ENCODE results near the gene TNFRSF14.
A peak's percentile ranks its signal among the peaks of the same experiment; 100 is the strongest.

TNFRSF14 gene

DNA sequence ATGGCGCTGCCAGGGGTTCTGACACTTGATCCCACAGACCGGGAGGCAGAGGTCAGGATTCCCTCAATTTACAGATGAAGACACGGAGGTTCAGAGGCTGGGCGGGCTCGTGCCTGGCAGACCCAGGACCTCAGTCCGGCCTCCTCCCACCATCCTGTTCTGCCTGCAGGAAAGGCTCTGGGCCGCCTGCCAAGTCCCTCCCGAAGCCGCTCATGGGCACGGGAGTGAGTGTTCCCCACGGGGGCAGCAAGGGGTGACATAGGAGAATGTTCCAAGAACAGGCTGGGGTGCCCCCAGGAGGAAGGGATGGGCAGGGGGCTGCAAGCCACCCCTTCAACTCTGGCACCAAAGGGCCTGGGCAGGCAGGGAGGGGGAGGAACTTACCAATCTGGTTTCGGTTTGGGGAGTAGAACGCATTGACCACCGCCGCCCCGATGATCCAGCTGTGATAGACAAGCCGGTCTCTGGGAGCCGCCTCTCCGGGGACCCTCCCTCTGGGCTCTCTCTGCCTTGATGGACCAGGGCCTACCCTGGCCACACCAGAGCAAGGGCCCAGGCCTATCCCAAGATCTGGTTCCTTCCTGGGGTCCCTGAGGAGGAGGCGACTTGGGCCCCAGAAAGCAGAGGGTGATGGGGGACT, 38.0 kb downstream of the TNFRSF14 start:
- H3K4me3 ChIP-seq (ENCODE audit: low read length), result no peak overlapping the region
- H3K27me3 ChIP-seq (replicated peaks; ENCODE audit: control insufficient read depth, insufficient read depth, low read length), result peaks cover 3% of the 10 kb centered on the region
- H3K36me3 ChIP-seq (ENCODE audit: control insufficient read depth, insufficient read depth, low read length, severe bottlenecking), result no peaks in the 10 kb centered on the region
- no peaks in the 10 kb centered on the region for H3K4me1 ChIP-seq (ENCODE audit: control insufficient read depth, insufficient read depth, low read length)
- no peak overlapping the region for H3K9ac ChIP-seq (ENCODE audit: low read length)
- DNase-seq (ENCODE audit: low read depth), result peak; percentile 44
- peaks cover 12% of the 10 kb centered on the region for H3K9me3 ChIP-seq (ENCODE audit: control insufficient read depth, low read length)

- Histone ChIP-seq H3K9me3 (ENCODE audit: control insufficient read depth, low read length) (peaks cover 15% of the 10 kb centered on the region), H3K4me3 (ENCODE audit: low read length) (no peak overlapping the region), H3K27me3 (replicated peaks; ENCODE audit: control insufficient read depth, insufficient read depth, low read length) (peaks cover 3% of the 10 kb centered on the region), H3K36me3 (ENCODE audit: control insufficient read depth, insufficient read depth, low read length, severe bottlenecking) (no peaks in the 10 kb centered on the region), H3K9ac (ENCODE audit: low read length) (no peak overlapping the region), H3K4me1 (ENCODE audit: control insufficient read depth, insufficient read depth, low read length) (no peaks in the 10 kb centered on the region)
- no peak for DNase-seq (ENCODE audit: low read depth)
Measured at GRCh38 chr1:2594641-2595131, 38.5 kb downstream of the TNFRSF14 start.

GRCh38 chr1:2595261-2595811, 39.2 kb downstream of the TNFRSF14 start:
- no peak overlapping the region for H3K9ac ChIP-seq (ENCODE audit: low read length)
- no peaks in the 10 kb centered on the region for H3K4me1 ChIP-seq (ENCODE audit: control insufficient read depth, insufficient read depth, low read length)
- H3K36me3 ChIP-seq (ENCODE audit: control insufficient read depth, insufficient read depth, low read length, severe bottlenecking), result no peaks in the 10 kb centered on the region
- DNase-seq (ENCODE audit: low read depth), result no peak
- H3K4me3 ChIP-seq (ENCODE audit: low read length), result no peak overlapping the region
- peaks cover 15% of the 10 kb centered on the region for H3K9me3 ChIP-seq (ENCODE audit: control insufficient read depth, low read length)
- H3K27me3 ChIP-seq (replicated peaks; ENCODE audit: control insufficient read depth, insufficient read depth, low read length), result peaks cover 3% of the 10 kb centered on the region

DNA sequence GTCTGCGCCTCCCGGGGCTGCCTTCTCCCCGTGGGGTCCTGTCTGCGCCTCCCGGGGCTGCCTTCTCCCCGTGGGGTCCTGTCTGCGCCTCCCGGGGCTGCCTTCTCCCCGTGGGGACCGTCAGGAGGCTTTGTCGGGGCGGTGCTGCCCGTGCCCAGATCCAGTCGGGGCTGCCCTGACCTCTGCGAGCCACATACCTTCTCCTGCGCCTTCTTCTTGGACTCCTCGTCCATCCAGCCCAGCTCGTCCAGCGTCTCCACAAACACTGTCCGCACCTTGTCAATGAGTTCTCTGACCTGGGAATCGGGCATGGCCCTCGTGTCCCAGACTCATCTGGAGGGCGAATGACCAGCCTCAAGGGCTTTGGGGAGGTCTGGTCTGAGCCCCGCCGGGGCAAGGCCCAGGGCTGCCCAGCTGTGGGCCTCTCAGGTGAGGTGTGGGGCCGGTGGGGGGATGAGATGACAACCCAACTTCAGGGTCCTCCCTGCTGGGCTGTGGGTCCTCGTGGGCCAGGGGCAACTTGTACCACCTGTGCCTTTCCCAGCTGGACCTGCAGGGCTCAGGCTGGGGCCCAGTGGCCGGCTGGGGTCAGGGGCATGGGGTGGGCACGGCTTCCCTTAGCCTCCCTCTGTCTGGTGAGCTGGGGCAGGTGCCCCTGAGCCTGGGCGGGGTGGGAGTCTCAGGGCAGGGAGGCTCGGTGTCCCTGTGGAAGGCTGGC, 39.8 kb downstream of the TNFRSF14 start:
- DNase-seq (ENCODE audit: low read depth), result no peak
- Histone ChIP-seq H3K9ac (ENCODE audit: low read length) (no peak overlapping the region), H3K4me1 (ENCODE audit: control insufficient read depth, insufficient read depth, low read length) (no peaks in the 10 kb centered on the region), H3K4me3 (ENCODE audit: low read length) (no peak overlapping the region), H3K9me3 (ENCODE audit: control insufficient read depth, low read length) (peaks cover 15% of the 10 kb centered on the region), H3K36me3 (ENCODE audit: control insufficient read depth, insufficient read depth, low read length, severe bottlenecking) (no peaks in the 10 kb centered on the region), H3K27me3 (replicated peaks; ENCODE audit: control insufficient read depth, insufficient read depth, low read length) (peaks cover 3% of the 10 kb centered on the region)

DNA sequence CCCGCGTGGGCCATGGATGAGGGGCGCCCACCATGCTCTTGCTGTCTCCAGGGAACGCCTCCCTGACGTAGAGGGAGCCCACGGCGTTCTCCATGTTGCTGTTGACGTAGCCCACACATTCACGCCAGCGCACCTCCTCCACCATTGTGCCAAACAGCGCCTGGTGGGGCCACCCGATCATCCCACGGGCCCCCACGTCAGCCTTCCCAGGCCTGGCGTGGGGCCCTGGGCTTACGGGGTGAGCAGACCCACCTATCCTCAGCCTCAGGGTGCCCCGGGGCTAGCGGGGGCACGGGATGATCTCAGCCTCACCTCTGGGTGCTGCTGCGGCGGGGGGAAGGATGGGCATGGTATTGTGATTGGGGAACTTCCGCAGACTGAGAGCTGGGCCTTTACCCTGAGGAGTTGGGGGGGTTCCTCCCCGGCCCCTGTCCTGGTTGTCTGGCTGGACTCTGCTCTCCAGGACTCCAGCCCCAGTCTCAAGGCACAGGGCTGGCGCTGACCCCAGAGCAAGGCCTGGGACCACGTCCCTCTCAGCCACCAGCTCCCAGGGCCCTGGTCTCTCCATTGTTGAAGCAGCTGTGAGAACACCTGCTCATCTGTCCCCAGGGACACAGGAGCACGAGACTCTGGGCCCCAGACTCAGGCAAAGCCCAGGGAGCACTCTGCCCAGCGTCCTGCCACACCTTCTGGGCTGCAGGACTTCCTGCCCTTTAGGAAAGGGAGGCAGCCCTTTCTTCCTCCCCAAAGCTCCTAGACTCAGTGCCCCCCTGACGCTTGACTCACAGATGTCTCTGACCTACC, 40.6 kb downstream of the TNFRSF14 start:
- no peaks in the 10 kb centered on the region for H3K4me1 ChIP-seq (ENCODE audit: control insufficient read depth, insufficient read depth, low read length)
- no peak overlapping the region for H3K4me3 ChIP-seq (ENCODE audit: low read length)
- H3K27me3 ChIP-seq (replicated peaks; ENCODE audit: control insufficient read depth, insufficient read depth, low read length), result peaks cover 5% of the 10 kb centered on the region
- no peak for DNase-seq (ENCODE audit: low read depth)
- no peak overlapping the region for H3K9ac ChIP-seq (ENCODE audit: low read length)
- H3K36me3 ChIP-seq (ENCODE audit: control insufficient read depth, insufficient read depth, low read length, severe bottlenecking), result no peaks in the 10 kb centered on the region
- peaks cover 15% of the 10 kb centered on the region for H3K9me3 ChIP-seq (ENCODE audit: control insufficient read depth, low read length)

DNA sequence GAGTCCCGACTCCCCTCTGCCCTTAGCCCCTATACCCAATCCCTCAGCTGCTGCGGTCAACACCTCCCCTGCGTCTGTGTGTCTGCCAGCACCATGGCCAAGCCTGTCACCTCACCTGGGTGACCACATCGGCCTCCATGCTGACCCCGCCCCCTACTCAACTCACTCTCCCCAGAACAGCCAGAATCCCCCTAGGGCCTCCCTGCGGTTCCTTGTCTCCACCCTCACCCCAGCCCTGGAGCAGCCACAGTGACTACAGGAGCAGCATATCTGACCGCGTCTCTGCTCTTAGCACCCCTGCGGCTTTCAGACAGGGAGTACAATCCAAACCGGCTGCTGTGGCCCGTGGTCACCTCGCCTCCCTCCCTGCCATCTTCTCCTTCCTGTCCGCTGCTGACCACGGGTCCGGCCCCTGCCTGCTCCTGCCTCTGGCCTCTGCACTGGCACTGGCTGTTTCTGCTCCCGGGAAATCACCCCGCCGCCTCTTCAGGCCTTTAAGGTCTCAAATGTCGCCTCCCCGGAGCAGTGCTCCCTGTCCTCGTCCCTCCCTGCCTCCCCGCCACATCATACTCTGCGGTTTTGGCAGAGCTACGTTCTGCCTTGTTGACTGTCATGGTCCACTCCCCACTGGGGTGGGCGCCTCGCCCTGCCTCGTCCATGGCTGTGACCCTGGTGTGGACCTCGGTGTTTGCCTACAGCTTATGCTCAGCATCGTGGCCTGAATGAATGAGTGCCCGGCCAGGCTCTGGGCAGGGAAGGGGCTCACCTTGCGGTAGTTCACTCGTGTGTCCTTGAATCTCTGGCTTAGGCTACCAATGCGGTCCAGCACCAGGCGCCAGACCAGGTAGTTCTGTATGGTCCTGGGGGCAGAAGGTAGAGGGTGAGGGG, 41.5 kb downstream of the TNFRSF14 start:
- H3K27me3 ChIP-seq (replicated peaks; ENCODE audit: control insufficient read depth, insufficient read depth, low read length), result peaks cover 13% of the 10 kb centered on the region
- no peak overlapping the region for H3K9ac ChIP-seq (ENCODE audit: low read length)
- peaks cover 15% of the 10 kb centered on the region for H3K9me3 ChIP-seq (ENCODE audit: control insufficient read depth, low read length)
- no peaks in the 10 kb centered on the region for H3K4me1 ChIP-seq (ENCODE audit: control insufficient read depth, insufficient read depth, low read length)
- no peaks in the 10 kb centered on the region for H3K36me3 ChIP-seq (ENCODE audit: control insufficient read depth, insufficient read depth, low read length, severe bottlenecking)
- DNase-seq (ENCODE audit: low read depth), result no peak
- no peak overlapping the region for H3K4me3 ChIP-seq (ENCODE audit: low read length)

DNA sequence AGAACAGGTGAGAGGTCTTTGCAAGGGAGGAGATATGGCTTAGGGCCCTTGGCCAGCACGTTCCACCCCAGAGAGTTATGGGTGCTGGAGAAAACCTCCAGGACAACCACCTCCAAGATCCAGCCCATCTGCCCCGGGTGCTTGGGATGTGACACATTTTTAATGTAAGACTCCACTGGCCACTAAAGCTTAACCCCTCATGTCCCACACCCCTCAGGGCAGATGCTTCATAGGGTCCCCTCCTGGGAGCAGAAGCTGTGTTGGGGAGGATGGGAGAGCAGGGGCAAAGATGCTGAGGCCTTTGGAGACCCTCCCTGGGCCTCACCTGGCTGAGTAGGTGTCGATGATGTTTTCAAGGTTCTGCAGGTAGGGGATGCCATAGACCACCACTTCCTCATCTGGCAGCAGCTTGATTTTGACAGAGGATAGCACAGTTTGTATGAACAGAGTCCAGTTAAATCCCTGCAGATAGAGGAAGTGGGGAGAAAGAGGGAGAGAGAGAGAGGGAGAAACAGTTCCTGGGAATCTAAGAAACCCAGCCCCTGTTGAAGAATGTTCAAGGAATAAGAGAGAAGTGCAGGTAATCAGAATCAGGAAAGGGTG, 42.3 kb downstream of the TNFRSF14 start:
- H3K4me3 ChIP-seq (ENCODE audit: low read length), result no peak overlapping the region
- H3K27me3 ChIP-seq (replicated peaks; ENCODE audit: control insufficient read depth, insufficient read depth, low read length), result peaks cover 19% of the 10 kb centered on the region
- no peak overlapping the region for H3K9ac ChIP-seq (ENCODE audit: low read length)
- H3K4me1 ChIP-seq (ENCODE audit: control insufficient read depth, insufficient read depth, low read length), result no peaks in the 10 kb centered on the region
- H3K9me3 ChIP-seq (ENCODE audit: control insufficient read depth, low read length), result peaks cover 15% of the 10 kb centered on the region
- DNase-seq (ENCODE audit: low read depth), result no peak
- H3K36me3 ChIP-seq (ENCODE audit: control insufficient read depth, insufficient read depth, low read length, severe bottlenecking), result no peaks in the 10 kb centered on the region

DNA sequence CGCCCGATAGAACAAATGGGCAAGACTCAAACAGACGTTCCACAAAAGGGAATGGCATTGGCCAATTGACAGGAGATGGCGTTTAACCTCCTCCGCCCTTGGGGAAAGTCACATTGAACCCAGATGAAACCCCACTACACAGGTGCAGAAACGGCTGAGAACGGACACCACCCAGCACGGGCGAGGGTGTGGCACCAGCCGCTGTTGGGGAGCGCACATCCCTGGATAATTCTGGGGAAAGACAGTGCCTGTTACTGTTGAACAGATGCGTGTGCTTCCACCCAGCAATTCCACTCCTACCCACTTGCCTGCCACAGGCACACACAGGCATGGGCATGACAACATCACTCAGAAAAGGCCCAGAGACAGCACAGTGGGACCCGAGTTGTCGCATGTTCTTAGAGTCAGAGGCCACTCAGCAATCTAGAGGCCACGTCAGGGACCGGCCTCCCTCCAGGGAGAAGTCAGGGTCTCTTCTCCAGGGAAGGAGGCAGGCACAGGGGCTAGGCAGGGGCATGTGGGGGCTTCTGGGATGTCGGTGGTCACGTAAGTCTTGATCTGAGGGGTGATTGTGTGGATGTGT, 45.6 kb downstream of the TNFRSF14 start:
- H3K36me3 ChIP-seq (ENCODE audit: control insufficient read depth, insufficient read depth, low read length, severe bottlenecking), result no peaks in the 10 kb centered on the region
- no peak overlapping the region for H3K4me3 ChIP-seq (ENCODE audit: low read length)
- H3K4me1 ChIP-seq (ENCODE audit: control insufficient read depth, insufficient read depth, low read length), result no peaks in the 10 kb centered on the region
- no peak overlapping the region for H3K9ac ChIP-seq (ENCODE audit: low read length)
- DNase-seq (ENCODE audit: low read depth), result no peak
- H3K9me3 ChIP-seq (ENCODE audit: control insufficient read depth, low read length), result peaks cover 15% of the 10 kb centered on the region
- peaks cover 30% of the 10 kb centered on the region for H3K27me3 ChIP-seq (replicated peaks; ENCODE audit: control insufficient read depth, insufficient read depth, low read length)

- no peak for DNase-seq (ENCODE audit: low read depth)
- no peaks in the 10 kb centered on the region for H3K4me1 ChIP-seq (ENCODE audit: control insufficient read depth, insufficient read depth, low read length)
Measured at GRCh38 chr1:2602311-2602835, 46.2 kb downstream of the TNFRSF14 start.

More at GRCh38 chr1:2602311-2602835, 46.2 kb downstream of the TNFRSF14 start:
- peaks cover 34% of the 10 kb centered on the region for H3K27me3 ChIP-seq (replicated peaks; ENCODE audit: control insufficient read depth, insufficient read depth, low read length)
- H3K36me3 ChIP-seq (ENCODE audit: control insufficient read depth, insufficient read depth, low read length, severe bottlenecking), result no peaks in the 10 kb centered on the region
- H3K4me3 ChIP-seq (ENCODE audit: low read length), result no peak overlapping the region
- H3K9me3 ChIP-seq (ENCODE audit: control insufficient read depth, low read length), result peaks cover 15% of the 10 kb centered on the region
- no peak overlapping the region for H3K9ac ChIP-seq (ENCODE audit: low read length)

Measured in adipocyte (in vitro differentiated cells).